HG03064 (cell line): ENCODE measurements around the gene DLGAP1.

Experiments used
- ATAC-seq: cut with Tn5 transposase; IDR thresholded peaks from one replicate; pipeline ENCODE4 v1.9.1; 2021; ENCODE audit warnings: low read depth; ENCODE audit not compliant: unreplicated experiment

DLGAP1 gene

GRCh38 chr18:4016391-4017049 lies 438.6 kb downstream of the DLGAP1 start:
- no peak for ATAC-seq

- ATAC-seq, result no peak
Measured at GRCh38 chr18:4007846-4008245, 447.3 kb downstream of the DLGAP1 start.

GRCh38 chr18:4004183-4004829 lies 450.8 kb downstream of the DLGAP1 start:
- no peak for ATAC-seq

- ATAC-seq, result no peak
Measured at GRCh38 chr18:3998698-3999333, 456.3 kb downstream of the DLGAP1 start.

- no peak for ATAC-seq
Measured at GRCh38 chr18:3995476-3996102, 459.5 kb downstream of the DLGAP1 start.

GRCh38 chr18:3993941-3994687 lies 461.0 kb downstream of the DLGAP1 start:
- ATAC-seq, result no peak

- ATAC-seq, result no peak
Measured at GRCh38 chr18:3985664-3986063, 469.4 kb downstream of the DLGAP1 start.

- no peak for ATAC-seq
Measured at GRCh38 chr18:3985020-3985419, 470.1 kb downstream of the DLGAP1 start.

- ATAC-seq, result no peak
Measured at GRCh38 chr18:3984163-3984757, 470.8 kb downstream of the DLGAP1 start.

GRCh38 chr18:3983351-3983969 lies 471.6 kb downstream of the DLGAP1 start:
- no peak for ATAC-seq

GRCh38 chr18:3982541-3982940 lies 472.6 kb downstream of the DLGAP1 start:
- ATAC-seq, result no peak

GRCh38 chr18:3979024-3979423 lies 476.1 kb downstream of the DLGAP1 start:
- no peak for ATAC-seq

- no peak for ATAC-seq
Measured at GRCh38 chr18:3973191-3973850, 481.8 kb downstream of the DLGAP1 start.

GRCh38 chr18:3972291-3972930 lies 482.7 kb downstream of the DLGAP1 start:
- no peak for ATAC-seq

GRCh38 chr18:3970929-3971328 lies 484.2 kb downstream of the DLGAP1 start:
- no peak for ATAC-seq

- ATAC-seq, result no peak
Measured at GRCh38 chr18:3967359-3968180, 487.5 kb downstream of the DLGAP1 start.

GRCh38 chr18:3966642-3967358 lies 488.3 kb downstream of the DLGAP1 start:
- ATAC-seq, result no peak
